Measurements from ENCODE around the gene ALDOB. TPM values are rescaled to one million over a fixed set of nuclear protein-coding genes. Genes with fewer than 3 reads are reported as not detected.

ALDOB gene
- total and polyA plus RNA-seq, 2 of the 13 experiments (the other 11 are each of a cell fraction or from before 2014, with no cell fraction given) = 0.29 to 0.97 TPM

GRCh38 chr9:101398068-101398929 lies 37.3 kb downstream of the ALDOB start, which contains the start of the genes MRPL50 and ZNF189 (continued):
- peak; percentile 72 for TF ChIP-seq RERE (CRISPR knock-in tag; IDR thresholded peaks at IDR 0.05; ENCODE audit: low read depth)
- no peak for TF ChIP-seq ZNF569 (CRISPR knock-in tag; IDR thresholded peaks at IDR 0.05; ENCODE audit: borderline replicate concordance)
- peak; percentile 99 for TF ChIP-seq CREM (IDR thresholded peaks at IDR 0.05)
- TF ChIP-seq CREM (CRISPR knock-in tag; IDR thresholded peaks at IDR 0.05) = no peak
- TF ChIP-seq ZNF766 (CRISPR knock-in tag; IDR thresholded peaks at IDR 0.05; ENCODE audit: borderline replicate concordance) = 0 out of 2 replicates have a peak, but pooled peaks have one; percentile 31
- peak; percentile 83; the same call in 1 of the 2 replicates for TF ChIP-seq SMAD1 (CRISPR knock-in tag; IDR thresholded peaks at IDR 0.05; ENCODE audit: borderline replicate concordance, low read depth)
- peak; percentile 92 for TF ChIP-seq E2F1 (CRISPR knock-in tag; IDR thresholded peaks at IDR 0.05)
- 0 out of 2 replicates have a peak, but pooled peaks have one; percentile 17 for TF ChIP-seq ZNF12 (CRISPR knock-in tag; IDR thresholded peaks at IDR 0.05)
- TF ChIP-seq AKAP8 (CRISPR knock-in tag; IDR thresholded peaks at IDR 0.05) = no peak
- TF ChIP-seq ZNF142 (CRISPR knock-in tag; IDR thresholded peaks at IDR 0.05) = no peak
- peak; percentile 76 for TF ChIP-seq PHF5A (CRISPR knock-in tag; IDR thresholded peaks at IDR 0.05; ENCODE audit: low read depth, unreplicated experiment)
- no peak for TF ChIP-seq GLMP (CRISPR knock-in tag; IDR thresholded peaks at IDR 0.05; ENCODE audit: borderline replicate concordance)
- TF ChIP-seq RNF2 (conservative IDR thresholded peaks at IDR 0.05; ENCODE audit: low read depth) = peak; percentile 43; the same call in 1 of the 2 replicates
- TF ChIP-seq CEBPG (CRISPR knock-in tag; IDR thresholded peaks at IDR 0.05) = peak; percentile 29
- TF ChIP-seq POLR2AphosphoS2 (IDR thresholded peaks at IDR 0.05; ENCODE audit: low read depth, low read length) = peak; percentile 94
